C4-2B (cell line): ENCODE measurements around the gene WBP1L.

ENCODE experiments used
- ZFX ChIP-seq: fragments of 450-650 bp; IDR thresholded peaks from 2 replicates; pipeline ENCODE4 v1.6.1; 2017
- TF ChIP-seq, protein P1 (sequence below): fragments of 450-650 bp; conservative IDR thresholded peaks from 2 replicates; pipeline ENCODE4 v1.5.1; 2017; ENCODE audit warnings: mild to moderate bottlenecking

GRCh38 chr10:102835007-102835482, 91.3 kb downstream of the WBP1L start:
- TF ChIP-seq, protein P1, sequence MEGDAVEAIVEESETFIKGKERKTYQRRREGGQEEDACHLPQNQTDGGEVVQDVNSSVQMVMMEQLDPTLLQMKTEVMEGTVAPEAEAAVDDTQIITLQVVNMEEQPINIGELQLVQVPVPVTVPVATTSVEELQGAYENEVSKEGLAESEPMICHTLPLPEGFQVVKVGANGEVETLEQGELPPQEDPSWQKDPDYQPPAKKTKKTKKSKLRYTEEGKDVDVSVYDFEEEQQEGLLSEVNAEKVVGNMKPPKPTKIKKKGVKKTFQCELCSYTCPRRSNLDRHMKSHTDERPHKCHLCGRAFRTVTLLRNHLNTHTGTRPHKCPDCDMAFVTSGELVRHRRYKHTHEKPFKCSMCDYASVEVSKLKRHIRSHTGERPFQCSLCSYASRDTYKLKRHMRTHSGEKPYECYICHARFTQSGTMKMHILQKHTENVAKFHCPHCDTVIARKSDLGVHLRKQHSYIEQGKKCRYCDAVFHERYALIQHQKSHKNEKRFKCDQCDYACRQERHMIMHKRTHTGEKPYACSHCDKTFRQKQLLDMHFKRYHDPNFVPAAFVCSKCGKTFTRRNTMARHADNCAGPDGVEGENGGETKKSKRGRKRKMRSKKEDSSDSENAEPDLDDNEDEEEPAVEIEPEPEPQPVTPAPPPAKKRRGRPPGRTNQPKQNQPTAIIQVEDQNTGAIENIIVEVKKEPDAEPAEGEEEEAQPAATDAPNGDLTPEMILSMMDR: peak; percentile 90
- TF ChIP-seq ZFX: no peak
